BE2C (cell line): ENCODE data around the gene CNTNAP5.

ENCODE experiments used
- DNase-seq: peaks from one replicate; pipeline ENCODE4 v3.0.0-alpha.2; 2020
- H3K27me3 ChIP-seq: fragments of 250-450 bp; sonication (Bioruptor Pico); 2 replicates; pipeline ENCODE4 v1.5.1; 2020; ENCODE audit warnings: mild to moderate bottlenecking
- H3K36me3 ChIP-seq: fragments of 250-450 bp; sonication (Bioruptor Pico); 2 replicates; pipeline ENCODE4 v1.5.1; 2020; ENCODE audit warnings: mild to moderate bottlenecking
- H3K4me1 ChIP-seq: fragments of 250-450 bp; sonication (Bioruptor Pico); 2 replicates; pipeline ENCODE4 v1.5.1; 2020
- H3K4me3 ChIP-seq: 2 replicates; pipeline ENCODE4 v1.5.1; 2011; ENCODE audit warnings: low read depth, low read length
- H3K9me3 ChIP-seq: fragments of 250-450 bp; sonication (Bioruptor Pico); 2 replicates; pipeline ENCODE4 v1.5.1; 2020
- CTCF ChIP-seq: IDR thresholded peaks from 2 replicates; pipeline ENCODE4 v1.5.1; 2012; ENCODE audit warnings: mild to moderate bottlenecking, low read depth, low read length

Gene CNTNAP5

GRCh38 chr2:124258140-124258880 is 233.2 kb downstream of the CNTNAP5 start:
- TF ChIP-seq CTCF, result no peak
- H3K4me1 ChIP-seq, result no peaks in the 10 kb centered on the region
- H3K4me3 ChIP-seq, result no peak overlapping the region
- DNase-seq, result no peak
- H3K9me3 ChIP-seq, result no peaks in the 10 kb centered on the region
- H3K36me3 ChIP-seq, result no peaks in the 10 kb centered on the region
- H3K27me3 ChIP-seq, result no peaks in the 10 kb centered on the region

- no peaks in the 10 kb centered on the region for H3K27me3 ChIP-seq
- no peaks in the 10 kb centered on the region for H3K9me3 ChIP-seq
- H3K36me3 ChIP-seq, result no peaks in the 10 kb centered on the region
- no peaks in the 10 kb centered on the region for H3K4me1 ChIP-seq
- no peak overlapping the region for H3K4me3 ChIP-seq
- DNase-seq, result no peak
- no peak for TF ChIP-seq CTCF
Observed at GRCh38 chr2:124261456-124261855, 236.4 kb downstream of the CNTNAP5 start.

GRCh38 chr2:124264551-124265091 is 239.5 kb downstream of the CNTNAP5 start:
- no peaks in the 10 kb centered on the region for H3K36me3 ChIP-seq
- TF ChIP-seq CTCF, result no peak
- H3K27me3 ChIP-seq, result no peaks in the 10 kb centered on the region

GRCh38 chr2:124267794-124268193 is 242.7 kb downstream of the CNTNAP5 start:
- TF ChIP-seq CTCF, result no peak
- Histone ChIP-seq H3K36me3 (no peaks in the 10 kb centered on the region), H3K4me3 (no peak overlapping the region), H3K9me3 (no peaks in the 10 kb centered on the region), H3K27me3 (no peaks in the 10 kb centered on the region), H3K4me1 (no peaks in the 10 kb centered on the region)
- DNase-seq, result no peak

More at GRCh38 chr2:124264551-124265091, 239.5 kb downstream of the CNTNAP5 start:
- Histone ChIP-seq H3K9me3 (no peaks in the 10 kb centered on the region), H3K4me1 (no peaks in the 10 kb centered on the region), H3K4me3 (no peak overlapping the region)
- DNase-seq, result no peak

- no peaks in the 10 kb centered on the region for H3K9me3 ChIP-seq
- no peak for DNase-seq
- H3K4me3 ChIP-seq, result no peak overlapping the region
- TF ChIP-seq CTCF, result no peak
- no peaks in the 10 kb centered on the region for H3K4me1 ChIP-seq
- no peaks in the 10 kb centered on the region for H3K36me3 ChIP-seq
- no peaks in the 10 kb centered on the region for H3K27me3 ChIP-seq
Observed at GRCh38 chr2:124269348-124269747, 244.3 kb downstream of the CNTNAP5 start.

GRCh38 chr2:124272261-124272841 is 247.3 kb downstream of the CNTNAP5 start:
- no peak for DNase-seq
- no peak for TF ChIP-seq CTCF
- no peaks in the 10 kb centered on the region for H3K4me1 ChIP-seq
- H3K4me3 ChIP-seq, result no peak overlapping the region
- no peaks in the 10 kb centered on the region for H3K36me3 ChIP-seq
- no peaks in the 10 kb centered on the region for H3K9me3 ChIP-seq
- H3K27me3 ChIP-seq, result no peaks in the 10 kb centered on the region
